CD4-positive, CD25-positive, alpha-beta regulatory T cell (primary cell): ENCODE results near the gene RSPH6A. TPM values are rescaled to one million over a fixed set of nuclear protein-coding genes. Genes with fewer than 3 reads are reported as not detected.
A peak's percentile ranks its signal among the peaks of the same experiment; 100 is the strongest.

ENCODE experiments used
- ATAC-seq, 2 donors: fragments of 150-1000 bp; cut with Tn5 transposase; one replicate each; pipeline ENCODE4 v1.10.0; 2021; ENCODE audit warnings: low read depth in 2 of 2, moderate number of reproducible peaks in 2 of 2, moderate library complexity in 1 of 2
- DNase-seq, 3 donors: peaks; one replicate each; pipeline versions ENCODE4 v3.0.0 to v3.0.0-alpha.2; 2012 to 2022; ENCODE audit warnings: mixed read lengths in 1 of 3
- H3K27ac ChIP-seq: one replicate; pipeline ENCODE4 v1.7.0; 2013; ENCODE audit warnings: mild to moderate bottlenecking, low read length; ENCODE audit not compliant: insufficient read depth, poor library complexity, severe bottlenecking
- H3K27me3 ChIP-seq: one replicate; pipeline ENCODE4 v1.7.0; 2013; ENCODE audit warnings: low read length; ENCODE audit not compliant: control insufficient read depth, insufficient read depth
- H3K36me3 ChIP-seq: one replicate; pipeline ENCODE4 v1.7.0; 2013; ENCODE audit warnings: mild to moderate bottlenecking, low read length, moderate library complexity; ENCODE audit not compliant: control insufficient read depth, insufficient read depth
- H3K4me1 ChIP-seq: 2 replicates; pipeline ENCODE4 v1.7.0; 2013; ENCODE audit warnings: mild to moderate bottlenecking, low read length; ENCODE audit not compliant: insufficient read depth, control insufficient read depth, poor library complexity, severe bottlenecking
- H3K4me3 ChIP-seq: one replicate; pipeline ENCODE4 v1.7.0; 2013; ENCODE audit warnings: low read depth, mild to moderate bottlenecking, low read length, moderate library complexity
- H3K9me3 ChIP-seq, 2 experiments: 1 replicate in 1 of 2; 2 replicates in 1 of 2; pipeline ENCODE4 v1.7.0; 2013; ENCODE audit warnings: low read length in 2 of 2, mild to moderate bottlenecking in 1 of 2, moderate library complexity in 1 of 2; ENCODE audit not compliant: control insufficient read depth in 2 of 2
- H3K27ac Mint-ChIP-seq, 3 donors: one replicate each; pipeline ENCODE4 v1.8.0; 2020 to 2022; ENCODE audit warnings: mild to moderate bottlenecking in 3 of 3, mixed read lengths in 3 of 3, moderate library complexity in 2 of 3
- H3K27me3 Mint-ChIP-seq: one replicate; pipeline ENCODE4 v1.8.0; 2022; ENCODE audit warnings: mild to moderate bottlenecking, mixed read lengths
- H3K36me3 Mint-ChIP-seq: one replicate; pipeline ENCODE4 v1.8.0; 2020; ENCODE audit warnings: mixed read lengths
- H3K4me1 Mint-ChIP-seq, 4 donors: one replicate each; pipeline ENCODE4 v1.8.0; 2020 to 2022; ENCODE audit warnings: mixed read lengths in 4 of 4, mild to moderate bottlenecking in 1 of 4
- H3K4me3 Mint-ChIP-seq, 4 donors: one replicate each; pipeline ENCODE4 v1.8.0; 2020 to 2022; ENCODE audit warnings: mild to moderate bottlenecking in 4 of 4, mixed read lengths in 4 of 4, moderate library complexity in 3 of 4
- H3K9me3 Mint-ChIP-seq, 7 donors: one replicate each; pipeline ENCODE4 v1.8.0; 2020 to 2022; ENCODE audit warnings: mixed read lengths in 7 of 7, mild to moderate bottlenecking in 3 of 7, moderate library complexity in 2 of 7
- polyA plus RNA-seq, 4 donors: library from polyadenylated mRNA; unstranded; fragments of 300-500 nt; fragmentation: Illumina TruSeq; gene quantifications; one replicate each; pipeline ENCODE4 v1.2.3, GENCODE V29; 2021
- total RNA-seq: library from RNA; stranded (reverse); gene quantifications from one replicate; pipeline ENCODE4 v1.2.3, GENCODE V29; 2022

Gene RSPH6A
- total and polyA plus RNA-seq, 5 donors from 2014 or later: 0.20 TPM; not detected in 4

DNA sequence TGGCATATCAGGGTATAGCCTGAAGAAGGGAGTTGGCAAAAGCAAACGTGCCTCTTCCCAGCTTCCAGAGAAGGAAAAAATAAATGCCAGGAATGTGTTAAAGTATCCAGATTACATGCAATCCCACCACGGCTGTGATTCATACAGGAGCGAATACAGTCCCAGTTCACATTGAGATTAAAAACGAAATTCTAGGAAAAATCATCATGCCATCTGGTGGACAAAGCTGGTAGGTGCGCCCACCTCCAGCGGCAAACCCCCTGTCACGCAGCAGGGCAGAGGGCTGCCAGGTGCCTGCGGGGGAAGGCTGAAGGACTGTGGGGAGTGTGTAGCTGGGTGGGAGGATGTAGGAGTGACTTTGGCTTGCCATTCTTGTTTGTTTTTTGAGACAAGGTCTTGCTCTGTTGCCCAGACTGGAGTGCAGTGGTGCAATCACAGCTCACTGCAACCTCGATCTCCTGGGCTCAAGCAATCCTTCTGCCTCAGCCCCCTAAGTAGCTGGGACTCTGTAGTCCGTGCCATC, 16.1 kb downstream of the RSPH6A start:
- ATAC-seq (peak; percentile 68 to 71), DNase-seq (peak; percentile 46 to 53 (median 49))
- H3K27me3 Mint-ChIP-seq: peaks cover 11% of the 10 kb centered on the region
- peaks cover 0 to 1% (median 0%) of the 10 kb centered on the region in 7 donors for H3K9me3 Mint-ChIP-seq
- H3K4me3 Mint-ChIP-seq: no peak overlapping the region
- Histone ChIP-seq H3K9me3 (no peaks in the 10 kb centered on the region), H3K27me3 (peaks cover 3% of the 10 kb centered on the region), H3K36me3 (no peaks in the 10 kb centered on the region), H3K4me1 (no peaks in the 10 kb centered on the region), H3K4me3 (no peak overlapping the region), H3K27ac (no peak overlapping the region)
- peaks cover 0 to 8% (median 2%) of the 10 kb centered on the region in 4 donors for H3K4me1 Mint-ChIP-seq
- H3K27ac Mint-ChIP-seq: peak overlapping the region in 2 of 3 donors; percentile 2 to 71
- H3K36me3 Mint-ChIP-seq: no peaks in the 10 kb centered on the region

DNA sequence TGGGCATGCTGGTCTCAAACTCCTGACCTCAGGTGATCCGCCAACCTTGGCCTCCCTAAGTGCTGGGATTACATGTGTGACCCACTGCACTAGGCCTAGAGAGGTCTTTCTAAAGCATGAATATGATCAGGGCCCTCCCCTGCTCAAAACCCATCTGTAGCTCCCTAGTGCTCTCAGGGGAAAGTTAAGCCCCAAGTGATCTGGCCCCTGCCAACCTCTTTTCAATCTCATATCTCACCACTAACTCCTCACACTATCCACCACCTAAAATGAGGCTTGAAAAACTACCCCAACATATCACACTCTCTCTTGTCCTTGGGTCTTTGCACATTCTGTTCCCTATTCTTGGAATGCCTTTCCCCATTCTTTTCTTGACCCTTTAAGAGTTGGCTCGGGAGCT, 20.5 kb downstream of the RSPH6A start:
- peaks cover 7 to 39% (median 27%) of the 10 kb centered on the region in 4 donors for H3K4me1 Mint-ChIP-seq
- H3K36me3 Mint-ChIP-seq: peaks cover 4% of the 10 kb centered on the region
- H3K9me3 Mint-ChIP-seq: peaks cover 0 to 2% (median 0%) of the 10 kb centered on the region in 7 donors
- no peak overlapping the region for H3K4me3 ChIP-seq
- peaks cover 21% of the 10 kb centered on the region for H3K27me3 Mint-ChIP-seq
- H3K27ac ChIP-seq: no peak overlapping the region
- H3K27ac Mint-ChIP-seq: peak overlapping the region in 1 of 3 donors; percentile 47
- ATAC-seq: no peak
- DNase-seq: no peak
- peak overlapping the region in 3 of 4 donors; percentile 27 to 89 (median 43) for H3K4me3 Mint-ChIP-seq
- H3K36me3 ChIP-seq: no peaks in the 10 kb centered on the region
- H3K9me3 ChIP-seq: no peaks in the 10 kb centered on the region
- H3K27me3 ChIP-seq: peaks cover 3% of the 10 kb centered on the region
- peaks cover 25% of the 10 kb centered on the region for H3K4me1 ChIP-seq

DNA sequence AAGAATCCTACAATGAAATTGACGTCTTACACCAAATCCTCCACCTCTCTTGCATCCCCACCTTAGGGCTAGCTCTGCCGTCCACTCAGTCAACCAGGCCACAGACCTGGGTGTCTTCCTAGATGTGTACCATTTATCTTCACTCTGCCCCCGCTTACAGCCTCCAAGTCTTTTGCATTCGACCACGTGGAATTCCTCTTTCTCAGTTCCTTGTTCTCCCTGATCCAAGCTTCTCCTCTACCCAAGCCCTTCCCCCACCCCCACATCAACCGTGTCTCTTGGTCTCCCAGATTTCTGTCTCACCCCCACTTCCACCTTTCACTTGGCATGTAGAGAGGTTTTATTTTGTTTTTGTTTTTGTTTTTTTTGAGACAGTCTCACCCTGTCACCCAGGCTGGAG, 21.2 kb downstream of the RSPH6A start:
- peaks cover 25% of the 10 kb centered on the region for H3K4me1 ChIP-seq
- peaks cover 3% of the 10 kb centered on the region for H3K27me3 ChIP-seq
- no peak overlapping the region for H3K4me3 ChIP-seq
- H3K36me3 Mint-ChIP-seq: peaks cover 7% of the 10 kb centered on the region
- peak overlapping the region in 1 of 3 donors; percentile 93 for H3K27ac Mint-ChIP-seq
- H3K4me1 Mint-ChIP-seq: peaks cover 7 to 41% (median 26%) of the 10 kb centered on the region in 4 donors
- peak overlapping the region; percentile 22 to 89 (median 74) for H3K4me3 Mint-ChIP-seq
- peaks cover 16% of the 10 kb centered on the region for H3K27me3 Mint-ChIP-seq
- H3K9me3 ChIP-seq: no peaks in the 10 kb centered on the region
- no peak overlapping the region for H3K27ac ChIP-seq
- DNase-seq: no peak
- H3K9me3 Mint-ChIP-seq: peaks cover 0 to 2% (median 0%) of the 10 kb centered on the region in 7 donors
- ATAC-seq: no peak
- peaks cover 5% of the 10 kb centered on the region for H3K36me3 ChIP-seq

DNA sequence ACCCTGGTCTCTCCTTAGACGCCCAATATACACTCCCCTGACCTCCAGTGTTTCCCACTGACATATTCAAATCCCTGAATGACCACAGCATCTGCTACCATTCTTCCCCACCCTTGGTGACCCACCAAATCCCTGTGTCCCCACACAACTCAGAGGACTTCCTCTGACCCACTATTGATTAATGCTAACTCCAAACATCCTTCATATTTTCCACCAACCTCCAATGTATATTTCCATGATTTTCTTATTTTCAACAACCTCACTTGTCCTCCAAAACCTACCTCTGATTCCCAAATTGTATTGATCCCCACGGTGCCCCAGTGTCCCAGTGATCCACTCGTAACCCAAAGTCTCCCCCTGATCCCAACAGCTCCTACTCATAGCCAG, 21.9 kb downstream of the RSPH6A start:
- Histone ChIP-seq H3K36me3 (peaks cover 6% of the 10 kb centered on the region), H3K4me1 (peaks cover 25% of the 10 kb centered on the region), H3K27ac (peak overlapping the region; percentile 61), H3K4me3 (peak overlapping the region; percentile 66), H3K9me3 (no peaks in the 10 kb centered on the region), H3K27me3 (peaks cover 3% of the 10 kb centered on the region)
- no peak for DNase-seq
- peak overlapping the region; percentile 61 to 93 (median 92) for H3K27ac Mint-ChIP-seq
- H3K4me3 Mint-ChIP-seq: peak overlapping the region; percentile 86 to 90 (median 90)
- peaks cover 15% of the 10 kb centered on the region for H3K27me3 Mint-ChIP-seq
- peaks cover 13% of the 10 kb centered on the region for H3K36me3 Mint-ChIP-seq
- peaks cover 7 to 42% (median 29%) of the 10 kb centered on the region in 4 donors for H3K4me1 Mint-ChIP-seq
- peaks cover 0 to 2% (median 0%) of the 10 kb centered on the region in 7 donors for H3K9me3 Mint-ChIP-seq
- ATAC-seq: no peak

DNA sequence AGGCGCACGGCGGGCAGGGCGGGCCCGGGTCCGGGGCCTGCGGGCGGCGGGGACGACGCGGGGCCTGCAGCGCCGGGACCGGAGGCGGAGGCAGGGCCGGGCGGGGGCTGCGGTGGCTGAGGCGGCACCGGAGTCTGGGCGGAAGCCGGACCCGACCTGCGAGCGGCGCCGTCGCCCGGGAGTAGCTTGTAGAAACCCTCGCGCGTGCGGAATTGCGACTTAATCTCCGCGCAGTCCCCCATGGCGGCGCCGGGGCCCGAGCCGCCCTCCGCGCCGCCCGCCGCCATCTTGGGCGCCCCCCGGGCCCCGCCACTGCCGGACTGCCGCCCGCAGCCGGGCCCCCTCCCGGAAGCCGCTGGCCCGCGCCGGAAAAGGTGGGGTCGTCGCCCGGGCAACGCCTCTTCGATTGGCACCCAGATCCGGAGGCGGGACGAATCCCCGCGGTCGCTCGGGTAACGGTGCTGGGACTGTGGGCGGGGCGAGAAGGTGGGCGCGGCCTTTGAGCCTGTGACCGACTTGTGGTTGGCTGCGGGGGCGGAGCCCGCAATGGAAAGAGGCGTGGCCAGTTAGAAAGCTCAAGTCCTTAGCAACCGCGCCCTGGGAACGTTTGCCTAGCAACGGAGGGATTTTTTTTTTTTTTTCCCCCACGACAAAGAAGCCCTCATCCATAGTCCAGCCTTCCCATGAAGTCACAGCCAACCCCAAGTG, 22.5 kb downstream of the RSPH6A start, which contains the start of gene DMWD:
DMWD (minus strand) TSS at position 376 of the 708 bp plus-strand sequence; CDS start at position 287, 89 bp downstream.
- DNase-seq (peak; percentile 97 to 99 (median 99)), ATAC-seq (peak; percentile 97)
- Histone ChIP-seq H3K27ac (peak within 1 kb of the TSS; percentile 61), H3K9me3 (no peaks in the 10 kb centered on the region), H3K4me1 (peaks cover 25% of the 10 kb centered on the region), H3K4me3 (peak within 1 kb of the TSS; percentile 70), H3K36me3 (peaks cover 6% of the 10 kb centered on the region), H3K27me3 (peaks cover 3% of the 10 kb centered on the region)
- peaks cover 7 to 45% (median 31%) of the 10 kb centered on the region in 4 donors for H3K4me1 Mint-ChIP-seq
- peak within 1 kb of the TSS; percentile 61 to 94 (median 93) for H3K27ac Mint-ChIP-seq
- peaks cover 0 to 2% (median 0%) of the 10 kb centered on the region in 7 donors for H3K9me3 Mint-ChIP-seq
- peaks cover 15% of the 10 kb centered on the region for H3K27me3 Mint-ChIP-seq
- H3K4me3 Mint-ChIP-seq: peak within 1 kb of the TSS; percentile 88 to 98 (median 94)
- peaks cover 18% of the 10 kb centered on the region for H3K36me3 Mint-ChIP-seq

DNA sequence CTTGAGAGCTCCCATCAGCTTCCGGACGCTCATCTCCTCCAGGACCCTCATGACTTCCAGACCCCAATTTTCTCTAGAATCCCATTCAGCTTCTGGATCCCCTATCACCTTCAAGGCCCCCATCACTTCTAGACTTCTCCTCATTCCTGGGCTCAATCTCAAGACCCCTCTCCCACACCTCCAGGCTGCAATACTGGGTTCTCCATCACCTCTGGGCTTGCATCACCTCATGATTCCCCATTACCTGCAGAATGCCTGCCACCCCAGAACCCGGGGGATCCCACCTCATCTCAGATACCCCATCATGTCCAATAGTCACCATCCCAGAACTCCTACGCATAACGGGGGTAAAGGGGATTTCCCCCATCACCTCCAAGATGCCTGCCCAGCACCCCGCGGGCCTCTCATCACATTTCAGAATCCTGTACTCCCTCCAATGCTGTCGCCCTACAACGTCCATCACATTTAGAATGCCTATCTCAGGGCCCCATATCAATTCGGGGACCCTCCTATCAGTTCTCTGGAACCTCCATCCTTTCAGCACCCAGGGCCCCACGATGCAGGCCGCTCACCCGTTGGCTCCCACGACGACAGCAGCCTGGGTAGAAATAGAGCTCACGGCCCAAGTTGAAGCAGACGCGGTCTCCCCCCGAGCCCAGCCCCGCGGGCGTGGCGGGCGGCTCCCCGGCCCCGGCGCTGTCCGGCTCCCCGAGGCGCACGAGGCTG, 23.2 kb downstream of the RSPH6A start:
- Histone ChIP-seq H3K36me3 (peaks cover 11% of the 10 kb centered on the region), H3K4me1 (peaks cover 25% of the 10 kb centered on the region), H3K27ac (peak overlapping the region; percentile 61), H3K4me3 (peak overlapping the region; percentile 70), H3K27me3 (peaks cover 3% of the 10 kb centered on the region), H3K9me3 (no peaks in the 10 kb centered on the region)
- H3K27ac Mint-ChIP-seq: peak overlapping the region; percentile 30 to 94 (median 60)
- H3K36me3 Mint-ChIP-seq: peaks cover 24% of the 10 kb centered on the region
- peaks cover 0 to 2% (median 0%) of the 10 kb centered on the region in 7 donors for H3K9me3 Mint-ChIP-seq
- DNase-seq (no peak), ATAC-seq (no peak)
- peak overlapping the region; percentile 88 to 98 (median 94) for H3K4me3 Mint-ChIP-seq
- H3K4me1 Mint-ChIP-seq: peaks cover 7 to 49% (median 31%) of the 10 kb centered on the region in 4 donors
- peaks cover 15% of the 10 kb centered on the region for H3K27me3 Mint-ChIP-seq

DNA sequence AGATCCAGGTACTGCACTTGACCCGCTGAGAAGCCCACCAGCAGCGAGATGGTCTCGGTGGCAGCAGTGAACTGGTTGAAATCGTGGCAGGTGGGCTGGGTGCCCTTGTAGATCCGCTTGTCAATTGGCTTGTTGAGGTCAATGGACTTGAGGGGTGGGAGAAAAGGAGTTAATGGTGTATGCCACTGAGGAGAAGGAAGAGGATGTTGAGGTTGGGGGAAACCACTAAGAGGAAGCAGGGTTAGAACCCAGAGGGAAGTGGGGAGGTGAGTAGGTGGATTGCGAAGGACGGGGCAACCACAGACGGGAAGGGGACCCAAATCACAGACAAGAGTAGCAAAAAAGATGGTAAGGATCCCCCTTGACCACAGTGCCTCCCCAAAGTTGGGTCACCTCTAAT, 24.2 kb downstream of the RSPH6A start:
- peak overlapping the region; percentile 88 to 98 (median 94) for H3K4me3 Mint-ChIP-seq
- H3K27me3 Mint-ChIP-seq: peaks cover 15% of the 10 kb centered on the region
- Histone ChIP-seq H3K36me3 (peaks cover 19% of the 10 kb centered on the region), H3K9me3 (no peaks in the 10 kb centered on the region), H3K4me3 (peak overlapping the region; percentile 70), H3K4me1 (peaks cover 25% of the 10 kb centered on the region), H3K27ac (no peak overlapping the region), H3K27me3 (peaks cover 3% of the 10 kb centered on the region)
- H3K9me3 Mint-ChIP-seq: peaks cover 0 to 2% (median 0%) of the 10 kb centered on the region in 7 donors
- H3K36me3 Mint-ChIP-seq: peaks cover 30% of the 10 kb centered on the region
- H3K4me1 Mint-ChIP-seq: peaks cover 7 to 49% (median 31%) of the 10 kb centered on the region in 4 donors
- DNase-seq (peak in 1 of 3 donors; percentile 70), ATAC-seq (no peak)
- H3K27ac Mint-ChIP-seq: peak overlapping the region in 2 of 3 donors; percentile 22 to 30
